ENCODE results near the gene ZNF541. TPM values are rescaled to one million over a fixed set of nuclear protein-coding genes. Genes with fewer than 3 reads are reported as not detected.

ZNF541 gene
- total RNA-seq, 1 experiment from 2014 or later: not detected

DNA sequence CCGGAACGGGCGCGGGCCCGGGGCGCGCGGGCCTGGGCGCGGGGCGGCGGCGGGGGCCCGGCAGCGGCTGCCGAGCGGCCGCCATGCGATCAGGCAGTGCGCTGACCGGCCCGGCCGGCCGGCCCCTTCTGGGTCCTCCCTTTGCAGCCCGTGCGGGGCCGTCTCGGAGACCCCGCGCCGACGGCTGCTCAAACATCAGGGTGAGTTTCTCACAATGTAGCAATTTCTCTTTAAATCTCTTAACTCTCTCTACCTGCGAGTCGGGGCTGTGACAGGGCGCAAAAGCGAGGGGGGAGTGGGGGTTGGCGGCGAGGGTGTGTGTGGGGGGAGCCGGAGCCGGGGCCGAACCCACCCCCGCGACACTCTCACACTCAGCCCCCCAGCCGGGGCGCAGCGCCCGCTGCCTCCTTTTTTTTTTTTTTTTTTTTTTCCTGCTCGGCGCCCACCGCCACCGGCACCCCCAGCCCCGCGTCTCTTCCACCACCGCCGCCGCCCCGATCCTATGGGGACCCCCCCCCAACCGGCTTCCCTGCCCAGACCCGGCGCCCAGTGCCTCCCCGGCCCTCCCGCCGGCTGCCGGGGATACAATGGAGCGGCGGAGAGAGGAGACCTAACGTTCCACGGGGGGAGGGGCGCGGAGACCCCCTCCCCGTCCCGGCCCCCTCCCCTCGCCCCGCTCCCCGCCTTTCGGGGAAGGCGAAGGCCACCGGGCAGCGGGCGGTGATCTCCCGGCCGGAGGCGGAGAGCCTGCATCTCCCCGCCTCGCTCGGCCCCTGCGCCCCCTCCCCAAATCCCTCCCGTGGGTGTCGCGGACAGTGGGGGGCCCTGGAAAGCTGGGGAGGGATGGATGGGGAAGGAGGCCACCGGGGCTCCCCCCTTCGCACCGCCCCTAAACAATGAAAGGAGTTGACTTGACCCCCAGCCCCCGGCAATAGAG, 36.3 kb upstream of the ZNF541 start, which contains the start of gene BICRA:
BICRA (plus strand) TSS at position 166 of the 937 bp plus-strand sequence. CDS start 64,441 bp downstream, outside the sequence.
- ChIA-PET POLR2A (ENCODE audit: unreplicated experiment) (interaction anchor here (0.7 kb wide), 1 partner anchor 20 kb away, joined by 3 read pairs; no protein-coding TSS in a partner anchor), CTCF (interaction anchor here (0.6 kb wide), 1 partner anchor 98 kb away, joined by 3 read pairs; no protein-coding TSS in a partner anchor)
- Histone ChIP-seq H3K36me3 (ENCODE audit: low read depth) (no peaks in the 10 kb centered on the region; the same call in 1 of the 2 replicates), H3K27ac (peak within 1 kb of the TSS; percentile 73), H3K9me2 (ENCODE audit: insufficient read depth) (no peaks in the 10 kb centered on the region), H2AFZ (peak within 1 kb of the TSS; percentile 97), H3K4me2 (peak within 1 kb of the TSS; percentile 85), H4K20me1 (ENCODE audit: insufficient read depth) (peaks cover 23% of the 10 kb centered on the region), H3K9me3 (ENCODE audit: insufficient read depth, low read depth) (no peaks in the 10 kb centered on the region), H3K4me1 (replicated peaks; ENCODE audit: insufficient read depth) (peaks cover 11% of the 10 kb centered on the region; the same call in 1 of the 2 replicates), H3K4me3 (peak within 1 kb of the TSS; percentile 100), H3K79me2 (ENCODE audit: low read depth) (peaks cover 68% of the 10 kb centered on the region), H3K27me3 (ENCODE audit: insufficient read depth, low read depth) (no peaks in the 10 kb centered on the region), H3F3A (ENCODE audit: insufficient read depth, low read depth) (peaks cover 22% of the 10 kb centered on the region)
- no TSS peak for BruUV-seq (replicated peaks)
- peak; percentile 69 to 82 for DNase-seq
- TF ChIP-seq EZH2 (IDR thresholded peaks at IDR 0.05; ENCODE audit: low read depth): no peak
- TF ChIP-seq, protein P1, sequence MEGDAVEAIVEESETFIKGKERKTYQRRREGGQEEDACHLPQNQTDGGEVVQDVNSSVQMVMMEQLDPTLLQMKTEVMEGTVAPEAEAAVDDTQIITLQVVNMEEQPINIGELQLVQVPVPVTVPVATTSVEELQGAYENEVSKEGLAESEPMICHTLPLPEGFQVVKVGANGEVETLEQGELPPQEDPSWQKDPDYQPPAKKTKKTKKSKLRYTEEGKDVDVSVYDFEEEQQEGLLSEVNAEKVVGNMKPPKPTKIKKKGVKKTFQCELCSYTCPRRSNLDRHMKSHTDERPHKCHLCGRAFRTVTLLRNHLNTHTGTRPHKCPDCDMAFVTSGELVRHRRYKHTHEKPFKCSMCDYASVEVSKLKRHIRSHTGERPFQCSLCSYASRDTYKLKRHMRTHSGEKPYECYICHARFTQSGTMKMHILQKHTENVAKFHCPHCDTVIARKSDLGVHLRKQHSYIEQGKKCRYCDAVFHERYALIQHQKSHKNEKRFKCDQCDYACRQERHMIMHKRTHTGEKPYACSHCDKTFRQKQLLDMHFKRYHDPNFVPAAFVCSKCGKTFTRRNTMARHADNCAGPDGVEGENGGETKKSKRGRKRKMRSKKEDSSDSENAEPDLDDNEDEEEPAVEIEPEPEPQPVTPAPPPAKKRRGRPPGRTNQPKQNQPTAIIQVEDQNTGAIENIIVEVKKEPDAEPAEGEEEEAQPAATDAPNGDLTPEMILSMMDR (conservative IDR thresholded peaks at IDR 0.05): no peak
- intact Hi-C loops (cut with micrococcal nuclease; ENCODE audit: unreplicated experiment): loop anchor here (1.0 to 10.0 kb wide), 6 partner anchors 9 to 334 kb away; partner anchors contain the start of genes INAFM1 and NAPA

- peaks cover 13% of the 10 kb centered on the region for H4K20me1 ChIP-seq (ENCODE audit: insufficient read depth)
- DNase-seq: peak; percentile 80 to 98
These were observed 35.3 kb upstream of the ZNF541 start for GRCh38 chr19:47608074-47608918.

More at GRCh38 chr19:47608074-47608918, 35.3 kb upstream of the ZNF541 start:
- H3K27me3 ChIP-seq (ENCODE audit: insufficient read depth, low read depth): no peaks in the 10 kb centered on the region
- intact Hi-C loops (cut with micrococcal nuclease; ENCODE audit: unreplicated experiment): loop anchor here (1.0 to 10.0 kb wide), 6 partner anchors 8 to 333 kb away; partner anchors contain the start of genes INAFM1 and NAPA
- TF ChIP-seq, protein P1 (conservative IDR thresholded peaks at IDR 0.05): peak; percentile 21; the same call in 1 of the 2 replicates
- TF ChIP-seq EZH2 (IDR thresholded peaks at IDR 0.05; ENCODE audit: low read depth): no peak
- no peaks in the 10 kb centered on the region for H3K9me2 ChIP-seq (ENCODE audit: insufficient read depth)
- peak overlapping the region; percentile 100 for H3K4me3 ChIP-seq
- peak overlapping the region; percentile 74 for H3K4me2 ChIP-seq
- peaks cover 11% of the 10 kb centered on the region; the same call in 1 of the 2 replicates for H3K4me1 ChIP-seq (replicated peaks; ENCODE audit: insufficient read depth)
- POLR2A ChIA-PET (ENCODE audit: unreplicated experiment): interaction anchor here (0.6 to 0.7 kb wide), 2 partner anchors 19 to 93 kb away, joined by 3 read pairs; no protein-coding TSS in a partner anchor
- H3K27ac ChIP-seq: peak overlapping the region; percentile 68
- peaks cover 16% of the 10 kb centered on the region for H3F3A ChIP-seq (ENCODE audit: insufficient read depth, low read depth)
- no peaks in the 10 kb centered on the region for H3K36me3 ChIP-seq (ENCODE audit: low read depth)
- peaks cover 58% of the 10 kb centered on the region for H3K79me2 ChIP-seq (ENCODE audit: low read depth)
- no peaks in the 10 kb centered on the region for H3K9me3 ChIP-seq (ENCODE audit: insufficient read depth, low read depth)
- peak overlapping the region; percentile 97 for H2AFZ ChIP-seq
- no TSS peak for BruUV-seq (replicated peaks)
- CTCF ChIA-PET: interaction anchor here (0.6 to 0.7 kb wide), 2 partner anchors 15 to 92 kb away, joined by 3 to 4 read pairs; no protein-coding TSS in a partner anchor
